ENCODE results near the gene STXBP1.

The STXBP1 gene

GRCh38 chr9:127667906-127668305 lies 55.8 kb downstream of the STXBP1 start:
- CTCF ChIA-PET: interaction anchor here (0.5 to 1.7 kb wide), 3 partner anchors 55 to 142 kb away, joined by 3 to 5 read pairs (median 3); partner anchors contain the start of gene TOR2A

GRCh38 chr9:127673234-127673633 lies 61.2 kb downstream of the STXBP1 start:
- Histone ChIP-seq H3K36me3 (ENCODE audit: control insufficient read depth in 2 of 2, insufficient read depth in 1 of 2, low read length in 2 of 2) (peaks cover 9 to 35% of the 10 kb centered on the region in 2 experiments; a peak in 2 of 3 replicates), H3K9me3 (ENCODE audit: control insufficient read depth, insufficient read depth, low read depth, low read length) (no peaks in the 10 kb centered on the region), H3K4me3 (ENCODE audit: low read depth, low read length) (no peak overlapping the region), H3K4me1 (ENCODE audit: control insufficient read depth, insufficient read depth, low read length) (no peaks in the 10 kb centered on the region), H3K27ac (ENCODE audit: extremely low read depth, low read depth, low read length) (no peak overlapping the region)
- no peak for TF ChIP-seq ZNF280D (tag by site-specific recombination; IDR thresholded peaks at IDR 0.05)
- TF ChIP-seq, protein P1, sequence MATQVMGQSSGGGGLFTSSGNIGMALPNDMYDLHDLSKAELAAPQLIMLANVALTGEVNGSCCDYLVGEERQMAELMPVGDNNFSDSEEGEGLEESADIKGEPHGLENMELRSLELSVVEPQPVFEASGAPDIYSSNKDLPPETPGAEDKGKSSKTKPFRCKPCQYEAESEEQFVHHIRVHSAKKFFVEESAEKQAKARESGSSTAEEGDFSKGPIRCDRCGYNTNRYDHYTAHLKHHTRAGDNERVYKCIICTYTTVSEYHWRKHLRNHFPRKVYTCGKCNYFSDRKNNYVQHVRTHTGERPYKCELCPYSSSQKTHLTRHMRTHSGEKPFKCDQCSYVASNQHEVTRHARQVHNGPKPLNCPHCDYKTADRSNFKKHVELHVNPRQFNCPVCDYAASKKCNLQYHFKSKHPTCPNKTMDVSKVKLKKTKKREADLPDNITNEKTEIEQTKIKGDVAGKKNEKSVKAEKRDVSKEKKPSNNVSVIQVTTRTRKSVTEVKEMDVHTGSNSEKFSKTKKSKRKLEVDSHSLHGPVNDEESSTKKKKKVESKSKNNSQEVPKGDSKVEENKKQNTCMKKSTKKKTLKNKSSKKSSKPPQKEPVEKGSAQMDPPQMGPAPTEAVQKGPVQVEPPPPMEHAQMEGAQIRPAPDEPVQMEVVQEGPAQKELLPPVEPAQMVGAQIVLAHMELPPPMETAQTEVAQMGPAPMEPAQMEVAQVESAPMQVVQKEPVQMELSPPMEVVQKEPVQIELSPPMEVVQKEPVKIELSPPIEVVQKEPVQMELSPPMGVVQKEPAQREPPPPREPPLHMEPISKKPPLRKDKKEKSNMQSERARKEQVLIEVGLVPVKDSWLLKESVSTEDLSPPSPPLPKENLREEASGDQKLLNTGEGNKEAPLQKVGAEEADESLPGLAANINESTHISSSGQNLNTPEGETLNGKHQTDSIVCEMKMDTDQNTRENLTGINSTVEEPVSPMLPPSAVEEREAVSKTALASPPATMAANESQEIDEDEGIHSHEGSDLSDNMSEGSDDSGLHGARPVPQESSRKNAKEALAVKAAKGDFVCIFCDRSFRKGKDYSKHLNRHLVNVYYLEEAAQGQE (tag by site-specific recombination; IDR thresholded peaks at IDR 0.05): peak; percentile 60; the same call in 1 of the 2 replicates
- CTCF ChIA-PET: no interaction called here
- POLR2A ChIA-PET: no interaction called here

More at GRCh38 chr9:127667906-127668305, 55.8 kb downstream of the STXBP1 start:
- POLR2A ChIA-PET: no interaction called here
- H3K36me3 ChIP-seq (ENCODE audit: control insufficient read depth in 2 of 2, insufficient read depth in 1 of 2, low read length in 2 of 2): peaks cover 6 to 46% of the 10 kb centered on the region in 2 experiments; a peak in 2 of 3 replicates
- no peak overlapping the region for H3K4me3 ChIP-seq (ENCODE audit: low read depth, low read length)
- H3K27ac ChIP-seq (ENCODE audit: extremely low read depth, low read depth, low read length): no peak overlapping the region
- no peaks in the 10 kb centered on the region for H3K4me1 ChIP-seq (ENCODE audit: control insufficient read depth, insufficient read depth, low read length)
- no peaks in the 10 kb centered on the region for H3K9me3 ChIP-seq (ENCODE audit: control insufficient read depth, insufficient read depth, low read depth, low read length)
- no peak for TF ChIP-seq SCRT1 (tag by site-specific recombination; IDR thresholded peaks at IDR 0.05; ENCODE audit: borderline replicate concordance)
- no peak for TF ChIP-seq KLF10 (tag by site-specific recombination; IDR thresholded peaks at IDR 0.05)
- TF ChIP-seq ZNF202 (tag by site-specific recombination; IDR thresholded peaks at IDR 0.05; ENCODE audit: borderline replicate concordance): no peak
- TF ChIP-seq, protein P2, sequence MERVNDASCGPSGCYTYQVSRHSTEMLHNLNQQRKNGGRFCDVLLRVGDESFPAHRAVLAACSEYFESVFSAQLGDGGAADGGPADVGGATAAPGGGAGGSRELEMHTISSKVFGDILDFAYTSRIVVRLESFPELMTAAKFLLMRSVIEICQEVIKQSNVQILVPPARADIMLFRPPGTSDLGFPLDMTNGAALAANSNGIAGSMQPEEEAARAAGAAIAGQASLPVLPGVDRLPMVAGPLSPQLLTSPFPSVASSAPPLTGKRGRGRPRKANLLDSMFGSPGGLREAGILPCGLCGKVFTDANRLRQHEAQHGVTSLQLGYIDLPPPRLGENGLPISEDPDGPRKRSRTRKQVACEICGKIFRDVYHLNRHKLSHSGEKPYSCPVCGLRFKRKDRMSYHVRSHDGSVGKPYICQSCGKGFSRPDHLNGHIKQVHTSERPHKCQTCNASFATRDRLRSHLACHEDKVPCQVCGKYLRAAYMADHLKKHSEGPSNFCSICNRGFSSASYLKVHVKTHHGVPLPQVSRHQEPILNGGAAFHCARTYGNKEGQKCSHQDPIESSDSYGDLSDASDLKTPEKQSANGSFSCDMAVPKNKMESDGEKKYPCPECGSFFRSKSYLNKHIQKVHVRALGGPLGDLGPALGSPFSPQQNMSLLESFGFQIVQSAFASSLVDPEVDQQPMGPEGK (tag by site-specific recombination; IDR thresholded peaks at IDR 0.05): no peak
- TF ChIP-seq INSM2 (tag by site-specific recombination; IDR thresholded peaks at IDR 0.05): no peak
- no peak for TF ChIP-seq ZSCAN30 (tag by site-specific recombination; IDR thresholded peaks at IDR 0.05)
- no peak for TF ChIP-seq ZNF302 (tag by site-specific recombination; IDR thresholded peaks at IDR 0.05; ENCODE audit: low read depth)
- TF ChIP-seq SALL2 (tag by site-specific recombination; IDR thresholded peaks at IDR 0.05; ENCODE audit: borderline replicate concordance): no peak

Measured in HEK293 (cell line).